ENCODE data around the gene CDKN2A.

- no peak for TF ChIP-seq CTCF (optimal IDR thresholded peaks at IDR 0.05 in 1 of 3, IDR thresholded peaks at IDR 0.05 in 1 of 3, conservative IDR thresholded peaks at IDR 0.05 in 1 of 3; ENCODE audit: extremely low read depth in 1 of 3, insufficient read depth in 2 of 3, low read length in 3 of 3)
- no peak for TF ChIP-seq EZH2 (IDR thresholded peaks at IDR 0.05; ENCODE audit: low read length)
Measured at GRCh38 chr9:21970800-21971640, 23.2 kb downstream of the CDKN2A start.
